Lower leg skin (tissue), 3 donors: Measurements from ENCODE around the gene RC3H1.

Source experiments
- CTCF ChIP-seq, 3 donors: fragments of 450-650 bp; IDR thresholded peaks; one replicate each; pipeline ENCODE4 v1.5.1; 2016; ENCODE audit warnings: antibody characterized with exemption in 3 of 3, mild to moderate bottlenecking in 3 of 3, moderate library complexity in 2 of 3
- POLR2A ChIP-seq, 2 donors: fragments of 450-650 bp; IDR thresholded peaks; one replicate each; pipeline ENCODE4 v1.6.1; 2016 to 2017; ENCODE audit warnings: antibody characterized with exemption in 2 of 2, mild to moderate bottlenecking in 1 of 2, moderate library complexity in 1 of 2

DNA sequence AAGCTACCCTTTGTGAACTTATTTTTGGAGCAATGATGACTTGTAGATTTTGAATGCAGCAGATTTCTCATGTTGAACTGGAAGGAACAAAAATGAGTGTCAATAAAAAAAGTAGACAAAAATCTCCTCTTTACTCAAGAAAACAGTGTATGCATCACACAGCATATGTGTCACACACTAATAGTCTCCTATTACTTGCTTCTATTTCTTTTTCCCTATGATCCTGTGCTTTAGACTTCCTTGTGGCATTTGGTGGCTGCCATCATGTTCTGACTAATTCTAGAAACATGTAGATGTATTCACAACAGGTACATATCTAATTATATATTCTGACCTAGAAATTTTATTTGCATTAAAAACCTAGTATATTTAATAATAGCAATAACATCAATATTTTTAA is 14.3 kb downstream of the RC3H1 start:
- TF ChIP-seq CTCF (IDR thresholded peaks at IDR 0.05) (no peak), POLR2A (IDR thresholded peaks at IDR 0.05) (no peak)
